DMS 273 treated with DMSO at 0.1 percent for 48 hours (cell line): ENCODE data around the gene GNAZ.
"Not testable (repeated sequence)": the region's sequence is repeated elsewhere in the genome, so short reads cannot be mapped to it uniquely, and the experiment has no call there.

Experiments
- DNase-seq: peaks from one replicate; lab custom pipeline; 2025; lab: John Stamatoyannopoulos, UW

GNAZ gene

GRCh38 chr22:23136991-23137390 lies 66.7 kb downstream of the GNAZ start:
- not testable (repeated sequence) for DNase-seq

- DNase-seq: no peak
Measured at GRCh38 chr22:23137468-23137867, 67.1 kb downstream of the GNAZ start.

- no peak for DNase-seq
Measured at GRCh38 chr22:23137905-23138561, 67.7 kb downstream of the GNAZ start.

DNA sequence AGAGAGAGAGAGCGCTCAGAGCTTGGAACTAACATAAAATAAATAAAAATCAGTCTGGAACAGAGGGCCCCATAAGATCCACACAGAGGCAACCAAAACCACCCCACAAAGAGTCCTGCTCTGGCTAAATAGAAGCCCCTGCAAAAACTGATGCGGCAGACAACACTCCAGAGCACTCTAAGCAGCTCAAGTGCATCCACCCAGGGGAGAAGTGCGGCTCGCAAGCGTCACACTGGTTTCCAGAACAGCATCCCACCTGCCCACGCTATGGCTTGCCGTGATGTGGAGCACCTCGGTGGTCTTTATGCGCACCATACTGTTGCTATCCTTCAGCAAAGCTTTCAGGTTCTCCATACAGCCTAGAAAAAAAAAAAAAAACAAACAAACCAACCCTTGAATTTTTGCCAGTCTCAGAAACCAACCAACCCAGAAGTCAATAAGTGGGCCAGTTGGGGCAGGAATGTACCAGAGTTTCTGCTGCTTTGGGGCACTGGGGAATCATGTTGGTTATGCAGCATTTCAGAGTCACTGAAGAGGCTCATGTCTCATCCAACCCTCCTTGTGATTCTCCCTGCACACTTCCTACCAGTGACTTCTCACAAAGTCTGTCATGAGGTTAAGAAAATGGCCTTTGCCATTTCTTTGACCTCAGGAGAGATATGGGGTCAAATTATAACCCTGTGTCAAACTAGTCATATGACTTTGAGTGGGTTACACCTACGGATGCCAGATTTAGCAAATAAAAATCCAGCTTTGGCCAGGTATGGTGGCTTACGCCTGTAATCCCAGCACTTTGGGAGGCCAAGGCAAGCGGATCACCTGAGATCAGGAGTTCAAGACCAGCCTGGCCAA lies 68.5 kb downstream of the GNAZ start:
- DNase-seq: no peak

DNA sequence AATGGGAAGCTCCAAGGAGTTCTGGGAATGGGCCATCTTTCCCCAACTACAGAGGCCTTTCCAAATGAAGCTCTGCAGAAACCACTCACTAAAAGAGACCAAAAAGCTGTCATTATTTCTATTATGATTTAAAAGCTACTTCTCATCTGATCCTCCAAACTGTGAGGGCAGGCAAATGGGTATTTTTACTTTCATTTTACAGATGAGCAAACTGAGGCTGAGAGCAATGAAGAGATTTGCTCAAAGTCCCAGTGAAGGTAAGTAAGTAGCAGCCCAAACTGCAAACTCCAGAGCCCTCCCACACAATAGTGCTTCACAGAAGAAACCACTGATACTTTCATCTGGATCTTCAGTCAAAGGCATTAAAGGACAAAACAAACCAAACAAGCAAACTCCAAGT lies 70.1 kb downstream of the GNAZ start:
- no peak for DNase-seq

DNA sequence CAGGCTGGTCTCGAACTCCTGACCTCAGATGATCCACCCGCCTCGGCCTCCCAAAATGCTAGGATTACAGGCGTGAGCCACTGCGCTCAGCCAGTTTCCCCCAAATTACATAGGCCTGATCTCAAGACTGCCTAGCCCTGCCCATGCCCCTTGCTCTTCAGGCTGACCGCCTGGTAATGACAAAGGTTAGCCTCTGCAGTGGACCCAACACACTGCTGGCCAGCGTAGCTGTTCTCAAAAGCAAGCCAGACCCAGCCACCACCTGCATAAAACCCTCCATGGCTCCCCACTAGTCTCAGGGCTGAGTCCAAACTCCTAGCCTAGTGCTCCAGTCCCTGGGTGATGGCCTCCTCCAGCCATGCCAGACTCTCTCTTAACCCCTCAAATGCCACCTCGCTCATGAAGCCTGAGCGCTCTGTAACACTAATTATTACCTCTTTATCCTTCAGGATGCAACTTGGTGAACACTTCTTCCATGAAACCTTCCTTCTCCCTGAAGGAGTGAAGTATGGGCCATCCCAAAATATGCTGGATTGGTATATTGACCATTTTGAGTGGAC lies 72.3 kb downstream of the GNAZ start:
- no peak for DNase-seq

DNA sequence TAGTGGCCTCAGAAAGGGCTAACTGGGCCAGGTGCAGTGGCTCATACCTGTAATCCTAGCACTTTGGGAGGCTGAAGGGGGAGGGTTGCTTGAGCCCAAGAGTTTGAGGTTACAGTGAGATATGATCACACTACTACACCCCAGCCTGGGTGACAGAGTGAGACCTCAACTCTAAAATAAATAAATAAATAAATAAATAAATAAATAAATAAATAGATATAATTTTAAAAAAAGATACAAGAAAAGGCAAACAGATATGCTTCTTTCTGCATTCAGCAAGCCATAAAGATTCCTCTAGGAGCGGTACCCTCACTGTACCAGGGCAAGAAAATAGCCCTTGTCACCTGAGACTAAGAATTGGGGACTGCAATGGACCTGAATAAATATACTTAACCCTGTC lies 72.8 kb downstream of the GNAZ start:
- DNase-seq: no peak

- DNase-seq: no peak
Measured at GRCh38 chr22:23144432-23144831, 74.1 kb downstream of the GNAZ start.

GRCh38 chr22:23144932-23145877 lies 74.9 kb downstream of the GNAZ start, which contains the start of gene RAB36:
RAB36 (plus strand) TSS chr22:23145477; CDS start chr22:23146617, 1,140 bp downstream.
- peak; percentile 94 for DNase-seq

GRCh38 chr22:23145878-23146470 lies 75.7 kb downstream of the GNAZ start:
- DNase-seq: no peak

DNA sequence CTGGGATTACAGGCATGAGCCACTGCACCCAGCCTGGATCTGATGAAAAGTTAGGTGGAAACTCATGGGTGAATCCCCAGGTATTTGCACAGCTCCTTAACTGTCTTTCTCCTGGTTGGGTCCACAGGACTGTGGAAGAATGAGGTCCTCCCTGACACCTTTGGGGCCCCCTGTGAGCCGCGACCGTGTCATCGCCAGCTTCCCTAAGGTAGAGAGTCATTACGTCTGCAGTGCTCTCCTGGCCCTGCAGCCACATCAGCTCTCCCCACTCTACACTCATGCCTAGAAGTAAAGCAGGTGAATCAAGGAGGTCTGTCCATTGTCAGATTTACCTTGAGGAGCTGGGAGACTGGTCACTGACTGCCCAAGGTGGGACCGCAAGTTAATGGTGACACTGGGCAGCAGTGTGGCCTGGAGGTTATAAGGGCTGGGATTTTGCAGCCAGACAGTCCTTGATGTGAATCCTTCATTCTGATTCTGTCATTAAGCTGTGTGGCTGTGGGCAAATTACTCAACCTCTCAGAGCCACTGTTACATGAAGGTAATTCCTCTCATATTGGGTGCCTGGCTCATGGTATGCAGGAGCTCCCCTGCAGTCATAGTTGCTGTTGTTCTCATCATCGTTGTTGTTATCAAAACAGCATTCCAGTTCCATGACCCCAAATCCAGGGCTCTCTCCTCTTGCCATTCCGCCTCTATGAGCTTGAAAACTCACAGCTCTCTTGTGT lies 76.3 kb downstream of the GNAZ start:
- DNase-seq: no peak

- DNase-seq: no peak
Measured at GRCh38 chr22:23147617-23148387, 77.5 kb downstream of the GNAZ start.

DNA sequence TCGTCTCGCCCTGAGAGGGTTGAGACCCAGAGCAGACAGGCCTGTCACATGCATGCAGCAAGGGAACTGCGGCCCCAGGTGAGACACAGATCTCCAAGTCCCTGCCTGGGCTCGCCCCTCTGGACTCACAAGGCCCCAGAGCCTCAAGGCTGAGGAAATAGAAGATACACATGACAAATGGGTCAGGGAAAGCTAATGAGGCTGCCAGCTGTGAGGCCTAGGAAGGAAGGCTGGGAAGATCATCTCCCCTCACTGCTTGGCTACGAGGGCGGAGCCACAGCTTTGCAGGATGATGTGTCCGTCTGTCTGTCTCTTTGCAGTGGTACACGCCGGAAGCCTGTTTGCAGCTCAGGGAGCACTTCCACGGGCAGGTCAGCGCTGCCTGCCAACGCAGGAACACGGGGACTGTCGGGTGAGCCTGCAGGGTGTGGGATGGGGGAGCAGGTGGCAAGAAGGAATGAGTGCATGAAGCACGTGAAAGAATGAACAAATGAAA lies 79.5 kb downstream of the GNAZ start:
- DNase-seq: no peak

DNA sequence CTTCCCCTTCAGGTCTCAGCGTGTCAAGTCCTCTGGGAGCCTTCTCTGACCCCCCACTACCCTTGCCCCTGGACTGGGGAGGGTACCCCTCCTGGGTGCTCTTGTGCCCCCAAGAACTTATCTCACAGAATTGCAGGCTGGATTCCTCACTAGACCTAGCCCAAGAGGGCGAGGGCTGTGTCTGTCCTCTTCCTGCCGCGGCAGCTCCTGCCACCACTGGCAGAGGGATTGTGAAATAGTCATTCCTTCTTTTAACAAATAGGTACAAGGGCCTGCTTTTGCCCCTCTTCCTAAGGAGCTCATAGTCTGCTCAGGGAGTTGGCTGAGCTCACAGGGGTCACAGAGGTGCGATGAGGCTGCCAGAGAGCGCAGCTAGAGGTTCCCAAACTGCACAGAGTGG lies 80.4 kb downstream of the GNAZ start:
- no peak for DNase-seq

GRCh38 chr22:23151827-23152226 lies 81.5 kb downstream of the GNAZ start:
- DNase-seq: no peak

DNA sequence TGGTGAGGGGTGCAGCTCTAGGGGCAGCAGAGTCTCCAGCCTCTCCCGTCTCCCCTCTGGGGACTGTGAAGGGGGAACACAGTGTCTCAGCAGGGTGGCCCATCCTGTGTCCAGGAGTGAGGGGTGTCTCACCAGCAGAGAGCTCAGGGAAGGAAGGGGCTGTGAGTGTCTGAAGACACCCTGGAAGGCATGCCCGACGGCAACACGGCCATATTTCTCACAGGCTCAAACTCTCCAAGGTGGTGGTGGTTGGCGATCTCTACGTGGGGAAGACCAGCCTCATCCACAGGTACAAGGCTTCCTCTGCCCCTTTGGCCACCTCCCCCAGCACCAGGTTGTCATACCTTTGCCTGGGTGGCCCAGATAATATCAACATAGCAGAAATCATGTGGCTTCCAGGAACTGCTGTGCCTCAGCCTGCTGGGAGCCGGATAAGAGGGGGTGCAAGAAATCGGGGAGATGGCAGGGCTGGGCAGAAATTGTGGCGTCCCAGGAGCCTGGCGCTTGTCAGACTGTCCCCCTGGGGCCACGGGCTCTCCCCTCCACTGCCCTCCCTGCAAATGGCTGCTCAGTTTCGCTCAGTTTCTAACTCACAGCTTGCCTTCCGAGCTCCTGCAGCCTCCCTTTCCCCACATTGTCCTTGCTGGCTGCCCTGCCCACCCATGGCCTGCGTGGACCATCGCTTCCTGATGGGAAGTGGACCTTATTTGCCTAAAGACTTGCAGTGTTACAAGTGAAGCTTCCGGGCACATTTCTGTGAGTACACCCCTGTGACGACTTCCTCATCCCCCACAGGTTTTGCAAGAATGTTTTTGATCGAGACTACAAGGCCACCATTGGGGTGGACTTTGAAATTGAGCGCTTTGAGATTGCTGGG lies 82.2 kb downstream of the GNAZ start:
- DNase-seq: no peak

DNA sequence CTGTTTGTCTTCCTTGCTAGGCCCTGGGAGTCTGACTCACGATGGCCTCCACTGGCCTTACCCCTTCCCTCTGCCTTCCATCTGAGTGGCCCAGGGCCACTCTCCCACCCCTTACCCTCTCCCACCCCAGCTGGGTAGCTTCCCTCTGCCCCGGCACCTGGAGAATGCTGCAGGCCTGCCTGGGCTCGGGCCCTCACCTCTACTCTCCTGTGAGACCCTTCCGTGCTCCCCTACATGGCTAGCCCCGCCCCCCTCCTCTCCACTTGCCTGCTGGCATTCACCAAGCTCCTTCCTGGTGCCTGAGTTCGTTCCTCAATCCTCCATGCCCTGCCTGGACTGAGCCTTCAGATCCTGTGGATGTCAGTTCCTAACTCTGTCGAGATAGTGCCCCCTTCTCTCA lies 83.7 kb downstream of the GNAZ start:
- DNase-seq: no peak

- DNase-seq: no peak
Measured at GRCh38 chr22:23154461-23154860, 84.1 kb downstream of the GNAZ start.

DNA sequence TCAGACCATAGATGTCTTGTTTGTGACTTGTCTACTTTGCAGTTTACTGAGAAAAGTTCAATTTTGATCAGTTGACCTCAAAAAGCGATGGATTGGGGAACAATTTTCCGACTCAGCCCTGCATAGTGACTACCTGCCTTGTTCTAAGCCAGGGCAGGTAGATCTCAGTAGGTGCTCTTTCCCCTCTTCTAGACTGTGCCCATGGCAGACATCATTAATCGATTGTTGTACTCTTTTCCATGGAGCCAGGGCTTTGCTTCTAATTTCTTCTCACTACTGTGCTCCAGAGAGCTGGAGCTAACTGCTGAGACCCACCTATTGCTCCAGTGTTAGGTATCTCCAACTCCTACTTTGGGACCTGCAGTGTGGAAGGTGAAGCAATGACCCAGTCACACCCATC lies 84.8 kb downstream of the GNAZ start:
- DNase-seq: no peak
